RPMI8226 (cell line): Measurements from ENCODE around the gene FIBCD1.

Experiments
- DNase-seq: peaks from one replicate; pipeline ENCODE4 v3.0.0-alpha.2; 2015

Gene FIBCD1

GRCh38 chr9:130905902-130906734 lies 32.9 kb downstream of the FIBCD1 start:
- no peak for DNase-seq

- no peak for DNase-seq
These were observed 33.7 kb downstream of the FIBCD1 start for GRCh38 chr9:130905125-130905901.

- DNase-seq = no peak
These were observed 34.7 kb downstream of the FIBCD1 start for GRCh38 chr9:130904070-130905044.

GRCh38 chr9:130903194-130904069 lies 35.6 kb downstream of the FIBCD1 start:
- DNase-seq = no peak

- no peak for DNase-seq
These were observed 36.6 kb downstream of the FIBCD1 start for GRCh38 chr9:130902204-130903185.

GRCh38 chr9:130901498-130902203 lies 37.4 kb downstream of the FIBCD1 start:
- peak; percentile 90 for DNase-seq

GRCh38 chr9:130900701-130901497 lies 38.1 kb downstream of the FIBCD1 start:
- no peak for DNase-seq

GRCh38 chr9:130899051-130899748 lies 39.8 kb downstream of the FIBCD1 start:
- no peak for DNase-seq

GRCh38 chr9:130898552-130898852 lies 40.5 kb downstream of the FIBCD1 start:
- peak; percentile 80 for DNase-seq

GRCh38 chr9:130897848-130898551 lies 41.0 kb downstream of the FIBCD1 start:
- peak; percentile 51 for DNase-seq

- no peak for DNase-seq
These were observed 41.8 kb downstream of the FIBCD1 start for GRCh38 chr9:130897105-130897751.

- DNase-seq = peak; percentile 58
These were observed 42.6 kb downstream of the FIBCD1 start, which contains the start of gene QRFP for GRCh38 chr9:130896233-130897014. Gene QRFP, minus strand, starts transcription at chr9:130896812. Its CDS starts 2,974 bp downstream, at chr9:130893838.

GRCh38 chr9:130895481-130896232 lies 43.4 kb downstream of the FIBCD1 start:
- DNase-seq = no peak

- no peak for DNase-seq
These were observed 44.0 kb downstream of the FIBCD1 start for GRCh38 chr9:130895038-130895437.

GRCh38 chr9:130894546-130894945 lies 44.5 kb downstream of the FIBCD1 start:
- no peak for DNase-seq
